Esophagus squamous epithelium (tissue), 5 donors: ENCODE measurements around the gene MYLK3. TPM values are rescaled to one million over a fixed set of nuclear protein-coding genes. Genes with fewer than 3 reads are reported as not detected.

Source experiments
- DNase-seq: peaks from one replicate; lab custom pipeline; 2025; lab: John Stamatoyannopoulos, UW
- H3K27ac ChIP-seq, 4 donors: fragments of 200-600 bp; sonication (generic); one replicate each; pipeline ENCODE4 v1.5.1; 2016 to 2019; ENCODE audit warnings: mild to moderate bottlenecking in 1 of 4
- H3K27me3 ChIP-seq, 4 donors: fragments of 200-600 bp; sonication (generic); 1 replicate in 3 of 4; 2 replicates in 1 of 4; pipeline versions ENCODE4 v1.5.1 to v1.6.0; 2017 to 2021; ENCODE audit warnings: antibody characterized with exemption in 1 of 4
- H3K36me3 ChIP-seq, 3 donors: fragments of 200-600 bp; sonication (generic); one replicate each; pipeline ENCODE4 v1.5.1; 2016 to 2019
- H3K4me1 ChIP-seq, 3 donors: fragments of 200-600 bp; sonication (generic); one replicate each; pipeline ENCODE4 v1.5.1; 2017 to 2019
- H3K4me3 ChIP-seq, 4 donors: fragments of 200-600 bp; sonication (generic); 1 replicate in 3 of 4; 2 replicates in 1 of 4; pipeline ENCODE4 v1.5.1; 2016 to 2019; ENCODE audit warnings: mild to moderate bottlenecking in 2 of 4, moderate library complexity in 1 of 4
- H3K9me3 ChIP-seq, 3 donors: fragments of 200-600 bp; sonication (generic); one replicate each; pipeline ENCODE4 v1.5.1; 2016 to 2019
- POLR2A ChIP-seq, 4 donors: fragments of 450-650 bp; IDR thresholded peaks; one replicate each; pipeline ENCODE4 v1.6.1; 2017; ENCODE audit warnings: antibody characterized with exemption in 4 of 4, mild to moderate bottlenecking in 4 of 4, moderate library complexity in 3 of 4
- WGBS, 2 donors: methylation state at CpG; one replicate each; pipeline ENCODE4 v1.1.5; 2018; 5-methylcytosine and 5-hydroxymethylcytosine counted together
- intact Hi-C: fragments of 100-400 bp; cut with DNase I; formaldehyde crosslinking; loops from one replicate; pipeline ENCODE4 v1.15.0; 2022
- total RNA-seq, 4 donors: library from RNA; depleted of rRNA; stranded (reverse); fragments of >200 nt; gene quantifications; one replicate each; pipeline ENCODE4 v1.1.0, GENCODE V29; 2016
- TF ChIP-seq, protein P1 (sequence below), 6 experiments: fragments of 450-650 bp in 4 of 6; fragments of 200-600 bp in 2 of 6; sonication (generic) in 2 of 6; IDR thresholded peaks; one replicate each; pipeline ENCODE4 v1.5.1; 2016 to 2019; ENCODE audit warnings: antibody characterized with exemption in 6 of 6, mild to moderate bottlenecking in 4 of 6, moderate library complexity in 4 of 6
- donor health status: DM: yes; HTN: yes; CAD: no.

MYLK3 gene
- total RNA-seq = under 1 TPM in 3 of 4 donors, not detected in 1; 0.03 to 0.19 (median 0.08) TPM

DNA sequence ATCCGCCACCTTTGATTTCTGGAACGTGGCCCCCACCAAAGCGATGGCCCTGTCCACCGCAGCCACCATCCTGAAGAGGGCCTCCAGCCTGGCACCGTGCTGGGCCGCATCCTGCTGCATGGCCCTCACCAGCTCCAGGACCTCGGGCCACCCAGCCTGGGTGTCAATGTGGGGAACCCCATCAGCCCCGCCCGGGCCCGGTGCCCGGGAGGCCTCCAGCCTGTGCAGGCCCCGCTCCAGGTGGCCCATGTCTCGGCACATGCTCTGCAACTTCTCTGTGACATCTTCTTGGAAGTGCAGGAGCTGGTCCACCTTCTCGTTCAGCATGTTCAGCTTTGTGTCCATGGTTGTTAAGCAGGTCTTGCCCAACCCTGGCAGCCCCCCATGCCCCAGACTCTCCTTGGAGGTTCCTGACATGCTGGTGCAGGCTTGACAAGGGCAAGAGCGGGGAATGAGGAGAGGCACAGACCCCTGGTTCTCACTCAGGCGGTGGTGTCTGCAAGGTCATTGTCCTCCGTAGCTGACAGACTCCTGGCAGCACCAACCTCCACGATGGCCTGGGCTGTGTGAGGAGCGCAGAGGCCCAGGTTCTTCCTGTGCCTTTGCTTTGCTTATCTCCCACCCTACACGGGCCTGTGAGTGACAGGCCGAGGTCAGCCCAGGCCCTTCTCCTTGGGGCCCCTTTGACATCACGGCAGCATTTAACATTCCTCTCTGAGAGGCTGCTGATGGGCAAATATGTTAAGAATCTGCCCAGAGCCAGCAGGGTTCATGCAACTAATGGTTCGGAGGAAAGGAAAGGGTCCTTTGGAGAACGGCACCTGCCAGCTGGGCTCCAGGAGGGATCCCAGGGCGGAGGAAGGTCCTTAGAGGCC, at the start of gene MYLK3:
TSS of gene MYLK3 (minus strand) at position 568 of the 875 bp plus-strand sequence. CDS start at position 417, 151 bp downstream.
- peaks cover 0 to 13% (median 0%) of the 10 kb centered on the region in 4 donors for H3K27me3 ChIP-seq
- intact Hi-C loops = no loop called here
- no peak for DNase-seq
- WGBS, 2 donors = 67 to 98% methylated on average over 7 to 13 of the region's 25 CpGs
- no peak within 1 kb of the TSS for H3K27ac ChIP-seq
- TF ChIP-seq, protein P1, sequence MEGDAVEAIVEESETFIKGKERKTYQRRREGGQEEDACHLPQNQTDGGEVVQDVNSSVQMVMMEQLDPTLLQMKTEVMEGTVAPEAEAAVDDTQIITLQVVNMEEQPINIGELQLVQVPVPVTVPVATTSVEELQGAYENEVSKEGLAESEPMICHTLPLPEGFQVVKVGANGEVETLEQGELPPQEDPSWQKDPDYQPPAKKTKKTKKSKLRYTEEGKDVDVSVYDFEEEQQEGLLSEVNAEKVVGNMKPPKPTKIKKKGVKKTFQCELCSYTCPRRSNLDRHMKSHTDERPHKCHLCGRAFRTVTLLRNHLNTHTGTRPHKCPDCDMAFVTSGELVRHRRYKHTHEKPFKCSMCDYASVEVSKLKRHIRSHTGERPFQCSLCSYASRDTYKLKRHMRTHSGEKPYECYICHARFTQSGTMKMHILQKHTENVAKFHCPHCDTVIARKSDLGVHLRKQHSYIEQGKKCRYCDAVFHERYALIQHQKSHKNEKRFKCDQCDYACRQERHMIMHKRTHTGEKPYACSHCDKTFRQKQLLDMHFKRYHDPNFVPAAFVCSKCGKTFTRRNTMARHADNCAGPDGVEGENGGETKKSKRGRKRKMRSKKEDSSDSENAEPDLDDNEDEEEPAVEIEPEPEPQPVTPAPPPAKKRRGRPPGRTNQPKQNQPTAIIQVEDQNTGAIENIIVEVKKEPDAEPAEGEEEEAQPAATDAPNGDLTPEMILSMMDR (IDR thresholded peaks at IDR 0.05) = no peak
- no peaks in the 10 kb centered on the region for H3K9me3 ChIP-seq
- H3K36me3 ChIP-seq = no peaks in the 10 kb centered on the region
- no peak within 1 kb of the TSS for H3K4me3 ChIP-seq
- H3K4me1 ChIP-seq = peaks cover 0 to 3% (median 0%) of the 10 kb centered on the region in 3 donors

DNA sequence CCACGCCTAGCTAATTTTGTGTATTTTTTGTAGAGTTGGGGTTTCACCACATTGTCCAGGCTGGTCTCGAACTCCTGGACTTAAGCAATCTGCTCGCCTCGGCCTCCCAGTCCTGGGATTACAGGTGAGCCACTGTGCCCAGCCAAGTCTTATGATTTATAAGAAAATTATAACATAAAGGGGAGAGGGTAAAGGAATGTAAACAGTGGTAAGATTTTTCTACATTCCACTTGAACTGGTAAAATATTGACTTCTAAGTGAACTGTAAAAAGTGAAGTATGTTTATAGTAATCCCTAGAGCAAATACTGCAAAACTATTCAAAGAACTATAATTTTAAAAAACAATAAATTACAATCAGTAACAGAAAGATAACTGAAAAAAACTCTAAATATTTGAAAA, 49.4 kb upstream of the MYLK3 start:
- intact Hi-C loops = no loop called here
- Histone ChIP-seq H3K27ac (no peak overlapping the region), H3K9me3 (peaks cover 0 to 17% (median 0%) of the 10 kb centered on the region in 3 donors), H3K36me3 (peaks cover 0 to 2% (median 0%) of the 10 kb centered on the region in 3 donors), H3K4me1 (no peaks in the 10 kb centered on the region), H3K27me3 (no peaks in the 10 kb centered on the region), H3K4me3 (no peak overlapping the region)
- 89 to 91% methylated on average over 3 to 4 of the region's 4 CpGs for WGBS, 2 donors
- no peak for DNase-seq
- TF ChIP-seq, protein P1 (IDR thresholded peaks at IDR 0.05) = no peak
- no peak for TF ChIP-seq POLR2A (IDR thresholded peaks at IDR 0.05)

DNA sequence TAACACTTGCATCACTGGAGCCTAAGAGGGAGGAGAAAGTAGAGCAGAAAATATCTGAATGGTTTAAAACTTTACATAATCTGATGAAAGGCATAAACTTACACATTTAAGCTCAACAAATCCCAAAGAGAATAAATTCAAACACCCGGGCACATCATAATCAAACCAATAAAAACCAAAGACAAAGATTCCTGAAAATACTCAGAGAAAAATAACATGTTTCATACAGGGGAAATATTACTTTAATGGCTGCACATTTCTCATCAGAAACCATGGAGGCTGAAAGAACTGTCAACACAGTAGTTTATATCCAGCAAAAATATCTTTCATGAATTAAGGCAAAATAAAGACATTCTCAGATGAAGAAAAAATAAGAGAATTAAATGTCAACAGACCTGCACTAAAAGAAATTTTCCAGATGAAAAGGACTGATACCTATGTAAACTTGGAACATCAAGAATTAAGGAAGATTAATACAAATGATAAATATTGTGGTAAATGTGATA, 48.7 kb upstream of the MYLK3 start:
- Histone ChIP-seq H3K4me1 (no peaks in the 10 kb centered on the region), H3K4me3 (no peak overlapping the region), H3K27ac (no peak overlapping the region), H3K36me3 (no peaks in the 10 kb centered on the region), H3K9me3 (peaks cover 0 to 17% (median 0%) of the 10 kb centered on the region in 3 donors), H3K27me3 (no peaks in the 10 kb centered on the region)
- intact Hi-C loops = no loop called here
- no peak for DNase-seq
- 96 to 100% methylated on average over 1 of the region's 1 CpG for whole genome bisulfite sequencing, 2 donors
- no peak for TF ChIP-seq POLR2A (IDR thresholded peaks at IDR 0.05)
- TF ChIP-seq, protein P1 (IDR thresholded peaks at IDR 0.05) = no peak

DNA sequence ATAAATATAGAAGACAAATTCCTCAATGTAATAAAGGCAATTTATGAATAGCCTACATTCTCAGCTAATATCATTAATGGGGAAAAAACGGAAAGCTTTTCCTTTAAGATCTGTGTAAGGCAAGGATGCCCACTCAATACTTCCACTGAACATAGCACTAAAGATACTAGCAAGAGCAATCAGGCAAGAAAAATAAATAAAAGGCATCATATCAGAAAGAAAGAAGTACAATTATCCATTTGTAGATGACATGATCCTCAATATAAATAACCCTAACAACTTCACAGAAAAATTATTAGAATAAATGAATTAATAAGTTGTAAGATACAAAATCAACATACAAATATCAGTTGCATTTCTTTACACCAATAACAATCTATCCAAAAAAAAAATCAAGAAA, 45.7 kb upstream of the MYLK3 start:
- peaks cover 0 to 15% (median 0%) of the 10 kb centered on the region in 3 donors for H3K4me1 ChIP-seq
- TF ChIP-seq, protein P1 (IDR thresholded peaks at IDR 0.05) = no peak
- no peak for TF ChIP-seq POLR2A (IDR thresholded peaks at IDR 0.05)
- no peaks in the 10 kb centered on the region for H3K27me3 ChIP-seq
- DNase-seq = no peak
- no peak overlapping the region for H3K4me3 ChIP-seq
- no peak overlapping the region for H3K27ac ChIP-seq
- intact Hi-C loops = no loop called here
- no peaks in the 10 kb centered on the region for H3K36me3 ChIP-seq
- 91 to 100% methylated on average over 1 of the region's 1 CpG for WGBS, 2 donors
- H3K9me3 ChIP-seq = peaks cover 0 to 17% (median 0%) of the 10 kb centered on the region in 3 donors
